PC-9 (cell line): ENCODE results near the gene PAX9. TPM values are rescaled to one million over a fixed set of nuclear protein-coding genes. Genes with fewer than 3 reads are reported as not detected.

ENCODE experiments used
- BruUV-seq: library from RNA; stranded (reverse); fragments of 400-500 nt; replicated peaks from 2 replicates; lab custom pipeline; 2021; lab: Mats Ljungman, UMichigan
- CTCF ChIA-PET: fragments of 300-600 bp; sonication (Branson Sonifier 250); formaldehyde crosslinking; loops from one replicate; lab custom pipeline; 2022; ENCODE audit warnings: antibody characterized with exemption; lab: Charles Lee
- POLR2A ChIA-PET: fragments of 300-600 bp; sonication (Branson Sonifier 250); formaldehyde crosslinking; loops from one replicate; lab custom pipeline; 2022; ENCODE audit warnings: antibody characterized with exemption; ENCODE audit not compliant: unreplicated experiment; lab: Charles Lee
- DNase-seq, 2 experiments: peaks; one replicate each; pipeline versions ENCODE4 v3.0.0 to v3.0.0-alpha.2; 2015 to 2022; ENCODE audit warnings: mixed read lengths in 1 of 2
- H2AFZ ChIP-seq: fragments of 200-600 bp; sonication (generic); 2 replicates; pipeline ENCODE4 v1.8.1; 2017; ENCODE audit warnings: antibody characterized with exemption
- H3F3A ChIP-seq: fragments of 200-600 bp; sonication (generic); 2 replicates; pipeline ENCODE4 v1.8.1; 2017; ENCODE audit warnings: antibody characterized with exemption, mild to moderate bottlenecking, low read depth; ENCODE audit not compliant: insufficient read depth
- H3K27ac ChIP-seq: fragments of 200-600 bp; sonication (generic); 2 replicates; pipeline ENCODE4 v1.6.1; 2016; ENCODE audit warnings: mixed run types
- H3K27me3 ChIP-seq: fragments of 200-600 bp; sonication (generic); 2 replicates; pipeline ENCODE4 v1.6.1; 2016; ENCODE audit warnings: low read depth, mixed run types; ENCODE audit not compliant: insufficient read depth
- H3K36me3 ChIP-seq: fragments of 200-600 bp; sonication (generic); 2 replicates; pipeline ENCODE4 v1.6.1; 2016; ENCODE audit warnings: low read depth, mixed run types
- H3K4me1 ChIP-seq: fragments of 200-600 bp; sonication (generic); replicated peaks from 2 replicates; pipeline ENCODE4 v1.6.1; 2016; ENCODE audit warnings: mixed run types; ENCODE audit not compliant: insufficient read depth
- H3K4me2 ChIP-seq: fragments of 200-600 bp; sonication (generic); 2 replicates; pipeline ENCODE4 v1.6.1; 2017; ENCODE audit warnings: mixed run types
- H3K4me3 ChIP-seq: fragments of 200-600 bp; sonication (generic); 2 replicates; pipeline ENCODE4 v1.6.1; 2016; ENCODE audit warnings: mixed run types
- H3K79me2 ChIP-seq: fragments of 200-600 bp; sonication (generic); 2 replicates; pipeline ENCODE4 v1.6.1; 2017; ENCODE audit warnings: low read depth, mixed run types
- H3K9me2 ChIP-seq: fragments of 200-600 bp; sonication (generic); 2 replicates; pipeline ENCODE4 v1.8.1; 2017; ENCODE audit warnings: mild to moderate bottlenecking; ENCODE audit not compliant: insufficient read depth
- H3K9me3 ChIP-seq: fragments of 200-600 bp; sonication (generic); 2 replicates; pipeline ENCODE4 v1.8.1; 2016; ENCODE audit warnings: low read depth; ENCODE audit not compliant: insufficient read depth
- H4K20me1 ChIP-seq: fragments of 200-600 bp; sonication (generic); 2 replicates; pipeline ENCODE4 v1.8.1; 2017; ENCODE audit not compliant: insufficient read depth
- EZH2 ChIP-seq: fragments of 200-600 bp; sonication (generic); IDR thresholded peaks from 2 replicates; pipeline ENCODE4 v1.8.0; 2017; ENCODE audit warnings: antibody characterized with exemption, low read depth
- intact Hi-C: fragments of 100-400 bp; cut with micrococcal nuclease; formaldehyde crosslinking; loops from one replicate; pipeline ENCODE4 v1.10.0; 2022; ENCODE audit not compliant: unreplicated experiment
- total RNA-seq: library from RNA; stranded (reverse); gene quantifications from 2 replicates; pipeline ENCODE4 v1.2.3, GENCODE V29; 2021
- TF ChIP-seq, protein P1 (sequence below): fragments of 200-600 bp; sonication (generic); conservative IDR thresholded peaks from 2 replicates; pipeline ENCODE4 v1.6.1; 2017; ENCODE audit warnings: mixed run types, antibody characterized with exemption, mild to moderate bottlenecking, moderate library complexity

Gene PAX9
- total RNA-seq, 1 experiment from 2014 or later = 7.6 TPM

DNA sequence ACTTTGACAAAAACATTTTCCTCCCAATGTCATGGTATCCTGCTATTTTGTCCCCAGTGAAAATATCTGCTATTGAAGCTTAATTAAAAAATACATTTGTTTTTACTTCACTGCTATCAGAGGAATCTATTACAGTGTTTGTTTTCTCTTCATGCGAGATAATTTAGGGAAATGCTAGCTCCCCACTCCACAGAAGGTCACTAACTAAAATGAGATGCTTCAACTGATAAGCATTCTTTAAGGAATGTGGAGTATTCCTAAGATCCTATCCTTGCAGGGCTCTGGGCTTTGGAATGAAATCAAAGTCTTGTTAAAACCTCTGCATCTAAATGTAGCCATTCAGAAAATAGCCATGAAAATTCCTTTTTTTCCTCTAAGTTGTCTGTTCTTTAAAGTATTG is 39.5 kb downstream of the PAX9 start:
- Histone ChIP-seq H4K20me1 (no peaks in the 10 kb centered on the region), H3K27me3 (no peaks in the 10 kb centered on the region), H3K9me3 (no peaks in the 10 kb centered on the region), H3K27ac (no peak overlapping the region), H2AFZ (no peak overlapping the region), H3K79me2 (no peaks in the 10 kb centered on the region), H3K9me2 (no peaks in the 10 kb centered on the region), H3F3A (no peaks in the 10 kb centered on the region), H3K36me3 (no peaks in the 10 kb centered on the region), H3K4me3 (no peak overlapping the region), H3K4me2 (no peak overlapping the region), H3K4me1 (no peaks in the 10 kb centered on the region)
- POLR2A ChIA-PET = no interaction called here
- intact Hi-C loops = no loop called here
- BruUV-seq = no TSS peak
- DNase-seq = no peak
- no peak for TF ChIP-seq EZH2
- TF ChIP-seq, protein P1, sequence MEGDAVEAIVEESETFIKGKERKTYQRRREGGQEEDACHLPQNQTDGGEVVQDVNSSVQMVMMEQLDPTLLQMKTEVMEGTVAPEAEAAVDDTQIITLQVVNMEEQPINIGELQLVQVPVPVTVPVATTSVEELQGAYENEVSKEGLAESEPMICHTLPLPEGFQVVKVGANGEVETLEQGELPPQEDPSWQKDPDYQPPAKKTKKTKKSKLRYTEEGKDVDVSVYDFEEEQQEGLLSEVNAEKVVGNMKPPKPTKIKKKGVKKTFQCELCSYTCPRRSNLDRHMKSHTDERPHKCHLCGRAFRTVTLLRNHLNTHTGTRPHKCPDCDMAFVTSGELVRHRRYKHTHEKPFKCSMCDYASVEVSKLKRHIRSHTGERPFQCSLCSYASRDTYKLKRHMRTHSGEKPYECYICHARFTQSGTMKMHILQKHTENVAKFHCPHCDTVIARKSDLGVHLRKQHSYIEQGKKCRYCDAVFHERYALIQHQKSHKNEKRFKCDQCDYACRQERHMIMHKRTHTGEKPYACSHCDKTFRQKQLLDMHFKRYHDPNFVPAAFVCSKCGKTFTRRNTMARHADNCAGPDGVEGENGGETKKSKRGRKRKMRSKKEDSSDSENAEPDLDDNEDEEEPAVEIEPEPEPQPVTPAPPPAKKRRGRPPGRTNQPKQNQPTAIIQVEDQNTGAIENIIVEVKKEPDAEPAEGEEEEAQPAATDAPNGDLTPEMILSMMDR = no peak
- CTCF ChIA-PET = no interaction called here

DNA sequence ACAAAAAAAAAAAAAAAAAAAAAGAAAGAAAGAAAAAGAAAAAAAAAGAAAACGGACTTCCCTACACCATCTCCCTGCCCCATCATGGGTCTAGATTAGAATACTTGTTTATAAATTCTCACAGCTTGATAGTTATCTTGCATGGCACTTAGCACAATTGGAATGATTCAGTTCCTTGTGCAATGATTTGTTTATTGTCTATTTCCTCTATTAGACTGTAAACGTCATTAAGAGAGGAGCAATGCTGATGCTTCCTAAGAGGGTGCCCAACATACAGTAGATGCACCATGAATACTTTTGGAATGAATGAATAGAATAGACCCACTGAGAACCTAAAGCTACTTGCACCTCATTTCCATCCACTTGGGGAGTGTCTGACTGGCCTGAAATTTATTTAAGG is 40.8 kb downstream of the PAX9 start:
- no peak overlapping the region for H3K27ac ChIP-seq
- no peak overlapping the region for H3K4me3 ChIP-seq
- H3K27me3 ChIP-seq = no peaks in the 10 kb centered on the region
- no peaks in the 10 kb centered on the region for H3K9me2 ChIP-seq
- TF ChIP-seq, protein P1 = no peak
- no peak for TF ChIP-seq EZH2
- no peaks in the 10 kb centered on the region for H4K20me1 ChIP-seq
- ChIA-PET CTCF (no interaction called here), POLR2A (no interaction called here)
- no peaks in the 10 kb centered on the region for H3K4me1 ChIP-seq
- no TSS peak for BruUV-seq
- no peaks in the 10 kb centered on the region for H3K36me3 ChIP-seq
- intact Hi-C loops = no loop called here
- no peaks in the 10 kb centered on the region for H3K9me3 ChIP-seq
- no peak overlapping the region for H3K4me2 ChIP-seq
- no peak overlapping the region for H2AFZ ChIP-seq
- no peak for DNase-seq
- H3F3A ChIP-seq = no peaks in the 10 kb centered on the region
- no peaks in the 10 kb centered on the region for H3K79me2 ChIP-seq

DNA sequence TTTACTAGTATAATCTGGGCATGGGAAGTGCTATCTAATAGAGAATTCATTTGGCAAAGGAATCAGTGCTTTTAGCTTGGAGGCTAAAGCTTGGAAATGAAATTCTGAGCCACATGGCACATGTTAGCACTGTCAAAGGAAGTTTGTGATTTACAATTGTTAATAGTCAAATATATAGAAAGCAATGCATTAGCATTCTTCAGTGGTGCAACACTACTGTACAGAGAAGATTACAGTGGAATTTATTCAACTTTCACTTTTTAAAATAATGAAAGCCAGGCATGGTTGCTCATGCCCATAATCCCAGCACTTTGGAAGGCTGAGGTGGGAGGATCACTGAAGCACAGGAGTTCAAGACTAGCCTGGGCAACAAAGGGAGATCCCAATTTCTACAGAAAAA is 45.9 kb downstream of the PAX9 start:
- intact Hi-C loops = no loop called here
- Histone ChIP-seq H3K4me3 (no peak overlapping the region), H2AFZ (no peak overlapping the region), H3K27ac (no peak overlapping the region), H3K36me3 (no peaks in the 10 kb centered on the region), H4K20me1 (no peaks in the 10 kb centered on the region), H3F3A (no peaks in the 10 kb centered on the region), H3K79me2 (no peaks in the 10 kb centered on the region), H3K27me3 (no peaks in the 10 kb centered on the region), H3K9me3 (no peaks in the 10 kb centered on the region), H3K4me1 (no peaks in the 10 kb centered on the region), H3K4me2 (no peak overlapping the region), H3K9me2 (no peaks in the 10 kb centered on the region)
- no TSS peak for BruUV-seq
- ChIA-PET POLR2A (no interaction called here), CTCF (interaction anchor here (0.6 kb wide), 1 partner anchor 33 kb away, joined by 5 read pairs; no protein-coding TSS in a partner anchor)
- no peak for TF ChIP-seq EZH2
- TF ChIP-seq, protein P1 = no peak
- no peak for DNase-seq
